HEK293 (cell line): ENCODE data around the gene GJB5.

Experiments
- CTCF ChIA-PET: fragments of 350-600 bp; formaldehyde crosslinking; extraction: SDS; loops from one replicate; lab custom pipeline; 2021; ENCODE audit warnings: antibody characterized with exemption; lab: Yijun Ruan, JAX
- POLR2A ChIA-PET: fragments of 300-600 bp; formaldehyde crosslinking; extraction: SDS; loops from one replicate; lab custom pipeline; 2020; ENCODE audit warnings: antibody characterized with exemption, inconsistent platforms; lab: Yijun Ruan, JAX
- H3K27ac ChIP-seq: fragments of 200-500 bp; sonication (Bioruptor generic); 2 replicates; pipeline ENCODE4 v1.5.1; 2014; ENCODE audit warnings: low read depth, low read length, control low read depth, inconsistent platforms; ENCODE audit errors: extremely low read depth
- H3K36me3 ChIP-seq, 2 experiments: fragments of 200-500 bp in 1 of 2; sonication (Bioruptor generic) in 1 of 2; 1 replicate in 1 of 2; 2 replicates in 1 of 2; pipeline ENCODE4 v1.5.1; 2014 to 2017; ENCODE audit warnings: inconsistent platforms in 2 of 2, low read length in 2 of 2; ENCODE audit not compliant: control insufficient read depth in 2 of 2, insufficient read depth in 1 of 2
- H3K4me1 ChIP-seq: fragments of 200-500 bp; sonication (Bioruptor generic); 2 replicates; pipeline ENCODE4 v1.5.1; 2014; ENCODE audit warnings: mild to moderate bottlenecking, low read length, inconsistent platforms; ENCODE audit not compliant: control insufficient read depth, insufficient read depth
- H3K4me3 ChIP-seq: 2 replicates; pipeline ENCODE4 v1.5.1; 2011; ENCODE audit warnings: low read depth, mild to moderate bottlenecking, control low read depth, low read length, moderate library complexity
- H3K9me3 ChIP-seq: fragments of 200-500 bp; sonication (Bioruptor generic); 2 replicates; pipeline ENCODE4 v1.5.1; 2014; ENCODE audit warnings: low read depth, low read length, inconsistent platforms; ENCODE audit not compliant: control insufficient read depth, insufficient read depth
- CTCF ChIP-seq: fragments of 450-650 bp; formaldehyde crosslinking; IDR thresholded peaks from 2 replicates; pipeline ENCODE4 v1.5.1; 2016; ENCODE audit warnings: missing biosample characterization, missing genetic modification characterization
- ELK4 ChIP-seq: IDR thresholded peaks from 2 replicates; pipeline ENCODE4 v1.6.1; 2011; ENCODE audit warnings: mild to moderate bottlenecking, low read depth, low read length, borderline replicate concordance
- IKZF3 ChIP-seq: fragments of 450-650 bp; IDR thresholded peaks from 2 replicates; pipeline ENCODE4 v1.5.0; 2018; ENCODE audit warnings: missing biosample characterization, mild to moderate bottlenecking, missing genetic modification characterization, moderate library complexity
- MEIS1 ChIP-seq: sonication (generic); formaldehyde crosslinking; IDR thresholded peaks from 2 replicates; pipeline ENCODE4 v1.8.1; 2022; ENCODE audit warnings: missing genetic modification reagents, mild to moderate bottlenecking, borderline replicate concordance
- PRDM10 ChIP-seq: fragments of 450-650 bp; formaldehyde crosslinking; IDR thresholded peaks from 2 replicates; pipeline ENCODE4 v1.5.1; 2016; ENCODE audit warnings: missing biosample characterization, missing genetic modification characterization
- ZFP37 ChIP-seq: fragments of 450-650 bp; formaldehyde crosslinking; IDR thresholded peaks from 2 replicates; pipeline ENCODE4 v1.5.1; 2016; ENCODE audit warnings: missing biosample characterization, missing genetic modification characterization
- ZFP69B ChIP-seq: fragments of 450-650 bp; formaldehyde crosslinking; IDR thresholded peaks from 2 replicates; pipeline ENCODE4 v1.5.1; 2016; ENCODE audit warnings: missing biosample characterization, missing genetic modification characterization
- ZNF175 ChIP-seq: fragments of 450-650 bp; formaldehyde crosslinking; IDR thresholded peaks from 2 replicates; pipeline ENCODE4 v1.5.1; 2016; ENCODE audit warnings: missing biosample characterization, missing genetic modification characterization
- ZNF292 ChIP-seq: fragments of 450-650 bp; formaldehyde crosslinking; IDR thresholded peaks from 2 replicates; pipeline ENCODE4 v1.5.1; 2016; ENCODE audit warnings: low read depth, missing biosample characterization, missing genetic modification characterization, borderline replicate concordance
- ZNF404 ChIP-seq: fragments of 450-650 bp; formaldehyde crosslinking; IDR thresholded peaks from 2 replicates; pipeline ENCODE4 v1.5.1; 2017; ENCODE audit warnings: missing biosample characterization, missing genetic modification characterization
- ZNF510 ChIP-seq: fragments of 450-650 bp; formaldehyde crosslinking; IDR thresholded peaks from 2 replicates; pipeline ENCODE4 v1.5.1; 2018; ENCODE audit warnings: mild to moderate bottlenecking, missing genetic modification characterization, missing biosample characterization; ENCODE audit not compliant: insufficient replicate concordance
- ZNF596 ChIP-seq: fragments of 450-650 bp; IDR thresholded peaks from 2 replicates; pipeline ENCODE4 v1.5.0; 2018; ENCODE audit warnings: missing biosample characterization, mild to moderate bottlenecking, missing genetic modification characterization, moderate library complexity
- TF ChIP-seq, protein P1 (sequence below): fragments of 450-650 bp; formaldehyde crosslinking; IDR thresholded peaks from 2 replicates; pipeline ENCODE4 v1.5.1; 2016; ENCODE audit warnings: missing biosample characterization, missing genetic modification characterization

Gene GJB5

GRCh38 chr1:34800214-34800613 is 45.4 kb downstream of the GJB5 start (continued):
- TF ChIP-seq PRDM10 (tag by site-specific recombination) (no peak), ZNF292 (tag by site-specific recombination) (no peak)
- TF ChIP-seq, all 188 proteins: peak for 0

DNA sequence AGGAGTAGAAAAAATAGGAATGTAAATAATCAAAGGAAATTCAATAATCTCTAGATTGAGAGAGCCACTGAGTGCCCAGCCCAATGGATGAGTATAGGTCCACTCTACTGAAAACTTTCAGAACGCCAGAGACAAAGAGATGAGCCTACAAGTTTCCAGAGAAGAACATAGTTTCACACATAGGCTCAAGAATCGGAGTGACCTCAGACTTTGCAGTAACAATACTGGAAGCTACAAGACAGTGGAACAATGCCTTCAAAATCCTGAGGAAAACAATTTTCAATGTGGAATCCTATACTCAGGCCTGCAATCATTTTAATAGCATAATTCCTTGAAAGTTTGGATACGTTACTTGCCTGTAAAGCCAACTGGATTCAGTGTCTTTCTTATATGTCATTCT is 48.9 kb downstream of the GJB5 start:
- H3K9me3 ChIP-seq, result no peaks in the 10 kb centered on the region
- no peaks in the 10 kb centered on the region for H3K36me3 ChIP-seq
- H3K4me1 ChIP-seq, result no peaks in the 10 kb centered on the region
- ChIA-PET POLR2A (no interaction called here), CTCF (interaction anchor here (1.1 to 1.6 kb wide), 2 partner anchors 20 to 49 kb away, joined by 3 to 5 read pairs; no protein-coding TSS in a partner anchor)
- TF ChIP-seq ZNF175 (no peak), ZNF404 (tag by site-specific recombination) (no peak), IKZF3 (no peak), ZNF510 (tag by site-specific recombination) (no peak), CTCF (tag by site-specific recombination) (no peak), MEIS1 (CRISPR knock-in tag) (no peak), ZFP37 (tag by site-specific recombination) (no peak)
- H3K4me3 ChIP-seq, result no peak overlapping the region
- no peak overlapping the region for H3K27ac ChIP-seq

DNA sequence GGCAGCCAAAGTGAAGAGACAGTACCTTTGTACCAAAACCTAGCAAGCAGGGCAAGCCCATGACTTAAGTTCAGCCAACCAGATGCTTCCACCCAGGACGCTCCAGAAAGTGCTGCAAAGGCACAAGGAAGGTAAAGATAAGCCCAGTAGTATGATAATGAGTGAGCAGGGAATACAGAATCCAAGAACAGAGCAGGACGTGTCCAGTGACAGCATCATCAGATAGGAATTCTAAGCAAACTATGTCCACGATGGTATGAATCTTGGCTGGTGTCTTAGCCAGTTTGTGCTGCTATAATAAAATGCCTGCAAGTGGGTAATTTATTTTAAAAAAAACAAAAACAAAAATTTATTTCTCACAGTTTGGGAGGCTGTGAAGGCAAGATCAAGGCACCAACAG is 51.5 kb downstream of the GJB5 start:
- Histone ChIP-seq H3K4me1 (no peaks in the 10 kb centered on the region), H3K4me3 (no peak overlapping the region), H3K36me3 (no peaks in the 10 kb centered on the region), H3K9me3 (no peaks in the 10 kb centered on the region), H3K27ac (no peak overlapping the region)
- CTCF ChIA-PET, result no interaction called here
- no peak for TF ChIP-seq ZNF596 (tag by site-specific recombination)
- no peak for TF ChIP-seq ELK4
- TF ChIP-seq ZFP69B, result no peak
- TF ChIP-seq, protein P1, sequence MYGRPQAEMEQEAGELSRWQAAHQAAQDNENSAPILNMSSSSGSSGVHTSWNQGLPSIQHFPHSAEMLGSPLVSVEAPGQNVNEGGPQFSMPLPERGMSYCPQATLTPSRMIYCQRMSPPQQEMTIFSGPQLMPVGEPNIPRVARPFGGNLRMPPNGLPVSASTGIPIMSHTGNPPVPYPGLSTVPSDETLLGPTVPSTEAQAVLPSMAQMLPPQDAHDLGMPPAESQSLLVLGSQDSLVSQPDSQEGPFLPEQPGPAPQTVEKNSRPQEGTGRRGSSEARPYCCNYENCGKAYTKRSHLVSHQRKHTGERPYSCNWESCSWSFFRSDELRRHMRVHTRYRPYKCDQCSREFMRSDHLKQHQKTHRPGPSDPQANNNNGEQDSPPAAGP (tag by site-specific recombination), result no peak
- POLR2A ChIA-PET, result no interaction called here
